Endothelial cell of umbilical vein (primary cell): ENCODE results near the gene TMEM154. TPM values are rescaled to one million over a fixed set of nuclear protein-coding genes. Genes with fewer than 3 reads are reported as not detected.

ENCODE experiments used
- BruUV-seq: library from RNA; stranded (reverse); fragments of 400-500 nt; replicated peaks from 2 replicates; lab custom pipeline; 2021; lab: Mats Ljungman, UMichigan
- CTCF ChIA-PET: fragments of 300-600, 350-600 bp; sonication (Branson Sonifier 250); formaldehyde crosslinking; loops from one replicate; lab custom pipeline; 2021; ENCODE audit warnings: antibody characterized with exemption, inconsistent platforms; lab: Charles Lee
- POLR2A ChIA-PET: fragments of 300-600, 350-600 bp; sonication (Branson Sonifier 250); formaldehyde crosslinking; loops from one replicate; lab custom pipeline; 2021; ENCODE audit warnings: antibody characterized with exemption, inconsistent platforms; lab: Charles Lee
- DNase-seq: peaks from one replicate; pipeline ENCODE4 v3.0.0-alpha.2; 2011; ENCODE audit warnings: low read depth, low spot score
- FAIRE-seq: peaks from 2 replicates; lab custom pipeline; 2011; peaks lifted over from hg19 to GRCh38; lab: Jason Lieb, UNC
- H2AFZ ChIP-seq: 2 replicates; pipeline ENCODE4 v1.6.0; 2012; ENCODE audit warnings: low read depth, low read length, control low read depth, inconsistent platforms
- H3K27ac ChIP-seq: 2 replicates; pipeline ENCODE4 v1.5.1; 2011; ENCODE audit warnings: low read depth, mild to moderate bottlenecking, control low read depth, low read length, moderate library complexity; ENCODE audit not compliant: insufficient read depth
- H3K27me3 ChIP-seq, 2 experiments: 2 replicates each; pipeline versions ENCODE4 v1.6.0 to v1.6.1; 2011; ENCODE audit warnings: low read length in 2 of 2, mixed read lengths in 1 of 2; ENCODE audit not compliant: control insufficient read depth in 2 of 2, insufficient read depth in 2 of 2
- H3K36me3 ChIP-seq, 2 experiments: 2 replicates in 1 of 2; 3 replicates in 1 of 2; pipeline ENCODE4 v1.5.1; 2011; ENCODE audit warnings: low read length in 2 of 2, mild to moderate bottlenecking in 1 of 2, moderate library complexity in 1 of 2; ENCODE audit not compliant: control insufficient read depth in 2 of 2, insufficient read depth in 2 of 2; ENCODE audit errors: extremely low read depth in 1 of 2
- H3K4me1 ChIP-seq: 3 replicates; pipeline ENCODE4 v1.5.1; 2011; ENCODE audit warnings: mild to moderate bottlenecking, low read length; ENCODE audit not compliant: control insufficient read depth, insufficient read depth; ENCODE audit errors: extremely low read depth
- H3K4me2 ChIP-seq: 2 replicates; pipeline ENCODE4 v1.6.1; 2011; ENCODE audit warnings: low read length, control low read depth, mixed read lengths; ENCODE audit not compliant: insufficient read depth
- H3K4me3 ChIP-seq, 3 experiments: fragments of 200-600 bp in 1 of 3; sonication (generic), shearing (Covaris generic) in 1 of 3; replicated peaks in 1 of 3; 2 replicates each; pipeline ENCODE4 v1.5.1; 2011 to 2016; ENCODE audit warnings: control low read depth in 3 of 3, low read length in 3 of 3, mild to moderate bottlenecking in 2 of 3, inconsistent platforms in 1 of 3, low read depth in 1 of 3, moderate library complexity in 1 of 3; ENCODE audit not compliant: insufficient read depth in 1 of 3
- H3K79me2 ChIP-seq: 2 replicates; pipeline ENCODE4 v1.6.0; 2012; ENCODE audit warnings: low read length, inconsistent platforms; ENCODE audit not compliant: control insufficient read depth, insufficient read depth
- H3K9ac ChIP-seq: replicated peaks from 2 replicates; pipeline ENCODE3; 2011; ENCODE audit warnings: low read length, control low read depth; ENCODE audit not compliant: insufficient read depth; ENCODE audit errors: extremely low read depth
- H3K9me1 ChIP-seq: replicated peaks from 3 replicates; pipeline ENCODE4 v1.6.0; 2011; ENCODE audit warnings: mild to moderate bottlenecking, low read length; ENCODE audit not compliant: control insufficient read depth, insufficient read depth; ENCODE audit errors: extremely low read depth
- H3K9me3 ChIP-seq: replicated peaks from 2 replicates; pipeline ENCODE4 v1.5.1; 2012; ENCODE audit warnings: low read length, inconsistent platforms; ENCODE audit not compliant: control insufficient read depth, insufficient read depth
- H4K20me1 ChIP-seq: replicated peaks from 2 replicates; pipeline ENCODE3; 2011; ENCODE audit warnings: mild to moderate bottlenecking, low read length; ENCODE audit not compliant: control insufficient read depth, insufficient read depth; ENCODE audit errors: extremely low read depth
- EZH2 ChIP-seq: IDR thresholded peaks from 2 replicates; pipeline ENCODE4 v1.6.1; 2012; ENCODE audit warnings: borderline replicate concordance, low read depth, mild to moderate bottlenecking, moderate library complexity, low read length, inconsistent platforms; ENCODE audit not compliant: severe bottlenecking
- FOS ChIP-seq: IDR thresholded peaks from 2 replicates; pipeline ENCODE4 v1.6.1; 2011; ENCODE audit warnings: mild to moderate bottlenecking, low read length, moderate library complexity, borderline replicate concordance; ENCODE audit not compliant: insufficient read depth
- GATA2 ChIP-seq: IDR thresholded peaks from 2 replicates; pipeline ENCODE4 v1.7.0; 2011; ENCODE audit warnings: low read depth, mild to moderate bottlenecking, moderate library complexity, mixed read lengths, low read length; ENCODE audit not compliant: insufficient read length, insufficient read depth
- JUN ChIP-seq: IDR thresholded peaks from 2 replicates; pipeline ENCODE4 v1.6.1; 2011; ENCODE audit warnings: borderline replicate concordance, low read depth; ENCODE audit not compliant: insufficient read length, insufficient read depth
- MYC ChIP-seq: IDR thresholded peaks from one replicate; pipeline ENCODE4 v1.6.1; 2011; ENCODE audit warnings: mild to moderate bottlenecking, low read depth, low read length
- POLR2AphosphoS5 ChIP-seq: IDR thresholded peaks from 2 replicates; pipeline ENCODE4 v1.6.1; 2012; ENCODE audit warnings: low read depth, mild to moderate bottlenecking, control low read depth, low read length, moderate library complexity; ENCODE audit not compliant: insufficient read depth
- dilution Hi-C: fragments of 300-500 bp; cut with MboI; formaldehyde crosslinking; loops from one replicate; pipeline ENCODE4 v1.15.0; 2019; ENCODE audit warnings: low sequenced_read_pairs; ENCODE audit not compliant: extremely low pct_ligation_motif_present
- intact Hi-C: fragments of 100-400 bp; cut with micrococcal nuclease; formaldehyde crosslinking; loops from one replicate; pipeline ENCODE4 v1.10.0; 2022
- polyA plus RNA-seq, 4 experiments: library from polyadenylated mRNA; depleted of rRNA in 3 of 4; stranded (reverse) in 3 of 4; unstranded in 1 of 4; fragments of >200 nt; gene quantifications; 2 replicates each; pipeline versions ENCODE4 v1.2.1 to v1.2.3, GENCODE V29; 2011 to 2012; ENCODE audit warnings: missing spikeins in 1 of 4
- total RNA-seq: library from RNA; stranded (reverse); gene quantifications from 2 replicates; pipeline ENCODE4 v1.2.3, GENCODE V29; 2021
- TF ChIP-seq, protein P1 (sequence below), 2 donors: IDR thresholded peaks; 1 replicate in 1 of 2; 2 replicates in 1 of 2; pipeline ENCODE4 v1.5.1; 2011; ENCODE audit warnings: low read length in 2 of 2, mild to moderate bottlenecking in 2 of 2, moderate library complexity in 2 of 2, control low read depth in 1 of 2, inconsistent platforms in 1 of 2, low read depth in 1 of 2; ENCODE audit not compliant: insufficient read depth in 1 of 2; ENCODE audit errors: extremely low read depth in 1 of 2
- TF ChIP-seq, protein P2 (sequence below): IDR thresholded peaks from 2 replicates; pipeline ENCODE4 v1.6.1; 2011; ENCODE audit not compliant: insufficient read depth, insufficient read length

TMEM154 gene
- total and polyA plus RNA-seq, 2 donors (not counting 3 experiments of a cell fraction or from before 2014, with no cell fraction given): 5.4 to 50.0 TPM

DNA sequence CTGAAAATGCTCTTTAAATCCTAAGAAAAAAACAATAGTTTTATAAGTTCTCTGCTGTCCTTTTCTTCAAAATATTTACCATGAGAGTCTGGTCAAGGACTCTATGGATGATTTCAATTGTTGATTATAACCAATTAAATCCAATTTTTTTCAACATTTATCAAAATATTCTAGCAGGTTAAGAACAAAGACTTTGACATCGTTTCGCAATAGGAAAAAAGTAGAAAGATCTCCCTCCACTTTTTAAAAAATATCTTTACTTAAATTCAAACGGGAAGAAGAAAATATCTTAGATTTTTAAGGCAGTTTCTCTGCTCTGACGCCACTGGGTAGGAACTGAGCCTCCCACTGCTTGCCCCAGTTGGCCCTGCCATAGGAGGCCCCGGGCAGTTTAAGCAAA is 44.7 kb upstream of the TMEM154 start:
- Histone ChIP-seq H3K36me3 (no peaks in the 10 kb centered on the region), H3K79me2 (no peaks in the 10 kb centered on the region), H4K20me1 (no peaks in the 10 kb centered on the region), H3K27me3 (peaks cover 3 to 5% of the 10 kb centered on the region in 2 experiments), H3K4me3 (no peak overlapping the region), H3K4me1 (no peaks in the 10 kb centered on the region), H3K9me1 (no peaks in the 10 kb centered on the region), H3K9ac (no peak overlapping the region), H2AFZ (no peak overlapping the region), H3K4me2 (no peak overlapping the region), H3K9me3 (no peaks in the 10 kb centered on the region), H3K27ac (no peak overlapping the region)
- TF ChIP-seq FOS: no peak
- no peak for TF ChIP-seq POLR2AphosphoS5
- TF ChIP-seq, protein P1, sequence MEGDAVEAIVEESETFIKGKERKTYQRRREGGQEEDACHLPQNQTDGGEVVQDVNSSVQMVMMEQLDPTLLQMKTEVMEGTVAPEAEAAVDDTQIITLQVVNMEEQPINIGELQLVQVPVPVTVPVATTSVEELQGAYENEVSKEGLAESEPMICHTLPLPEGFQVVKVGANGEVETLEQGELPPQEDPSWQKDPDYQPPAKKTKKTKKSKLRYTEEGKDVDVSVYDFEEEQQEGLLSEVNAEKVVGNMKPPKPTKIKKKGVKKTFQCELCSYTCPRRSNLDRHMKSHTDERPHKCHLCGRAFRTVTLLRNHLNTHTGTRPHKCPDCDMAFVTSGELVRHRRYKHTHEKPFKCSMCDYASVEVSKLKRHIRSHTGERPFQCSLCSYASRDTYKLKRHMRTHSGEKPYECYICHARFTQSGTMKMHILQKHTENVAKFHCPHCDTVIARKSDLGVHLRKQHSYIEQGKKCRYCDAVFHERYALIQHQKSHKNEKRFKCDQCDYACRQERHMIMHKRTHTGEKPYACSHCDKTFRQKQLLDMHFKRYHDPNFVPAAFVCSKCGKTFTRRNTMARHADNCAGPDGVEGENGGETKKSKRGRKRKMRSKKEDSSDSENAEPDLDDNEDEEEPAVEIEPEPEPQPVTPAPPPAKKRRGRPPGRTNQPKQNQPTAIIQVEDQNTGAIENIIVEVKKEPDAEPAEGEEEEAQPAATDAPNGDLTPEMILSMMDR (IDR thresholded peaks at IDR 0.05; ENCODE audit: extremely low read depth in 1 of 2, insufficient read depth in 1 of 2, low read depth in 1 of 2, low read length in 2 of 2): no peak
- TF ChIP-seq GATA2: no peak
- no peak for TF ChIP-seq MYC
- no peak for TF ChIP-seq EZH2
- TF ChIP-seq JUN: no peak
- TF ChIP-seq, protein P2, sequence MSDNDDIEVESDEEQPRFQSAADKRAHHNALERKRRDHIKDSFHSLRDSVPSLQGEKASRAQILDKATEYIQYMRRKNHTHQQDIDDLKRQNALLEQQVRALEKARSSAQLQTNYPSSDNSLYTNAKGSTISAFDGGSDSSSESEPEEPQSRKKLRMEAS: no peak
- no TSS peak for BruUV-seq
- intact Hi-C loops: no loop called here
- CTCF ChIA-PET: interaction anchor here (1.0 to 1.3 kb wide), 2 partner anchors 28 to 223 kb away, joined by 3 to 6 read pairs; no protein-coding TSS in a partner anchor
- DNase-seq (no peak), FAIRE-seq (no peak)
- POLR2A ChIA-PET: no interaction called here
- dilution Hi-C loops: no loop called here
